ENCODE data around the gene OR4D9. TPM values are rescaled to one million over a fixed set of nuclear protein-coding genes. Genes with fewer than 3 reads are reported as not detected.
A peak's percentile ranks its signal among the peaks of the same experiment; 100 is the strongest.

The OR4D9 gene
- total RNA-seq, 1 experiment from 2014 or later = not detected

DNA sequence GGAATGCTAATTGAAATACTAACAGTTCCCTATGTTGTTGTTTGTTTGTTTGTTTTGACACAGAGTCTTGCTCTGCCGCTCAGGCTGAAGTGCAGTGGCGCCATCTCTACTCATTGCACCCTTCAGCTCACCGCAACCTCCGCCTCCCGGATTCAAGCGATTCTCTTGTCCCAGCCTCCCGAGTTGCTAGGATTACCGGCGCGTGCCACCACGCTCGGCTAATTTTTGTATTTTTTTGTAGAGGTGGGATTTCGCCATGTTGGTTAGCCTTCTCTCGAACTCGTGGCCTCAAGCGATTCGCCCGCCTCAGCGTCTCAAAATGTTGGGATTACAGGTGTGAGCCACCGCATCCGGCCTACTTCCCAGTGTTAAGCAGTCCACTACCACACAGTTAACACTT lies 42.0 kb downstream of the OR4D9 start:
- H3K27ac Mint-ChIP-seq = no peak overlapping the region; a peak in 1 of 7 replicates
- no peaks in the 10 kb centered on the region; a peak in 2 of 7 replicates for H3K36me3 Mint-ChIP-seq (ENCODE audit: insufficient read depth in 1 of 3, low read depth in 3 of 3)
- Histone ChIP-seq H2BK12ac (ENCODE audit: insufficient read length, low read depth, low read length) (no peak overlapping the region), H2BK15ac (ENCODE audit: low read depth, low read length) (no peak overlapping the region), H2BK120ac (ENCODE audit: low read depth, low read length, poor library complexity, severe bottlenecking) (no peak overlapping the region), H3K79me1 (ENCODE audit: insufficient read depth, low read depth, low read length, poor library complexity, severe bottlenecking) (no peaks in the 10 kb centered on the region), H3K79me2 (ENCODE audit: insufficient read depth, low read length) (no peaks in the 10 kb centered on the region), H3K9ac (ENCODE audit: extremely low read depth, insufficient read length, low read length) (no peak overlapping the region), H3K18ac (ENCODE audit: insufficient read length, low read depth, low read length) (no peak overlapping the region), H4K5ac (ENCODE audit: insufficient read length, low read depth, low read length) (no peak overlapping the region), H2AFZ (ENCODE audit: low read length) (no peak overlapping the region), H3K23me2 (ENCODE audit: insufficient read length, low read depth, low read length, poor library complexity, severe bottlenecking) (peaks cover 20% of the 10 kb centered on the region), H3K14ac (ENCODE audit: insufficient read depth, low read length) (no peak overlapping the region), H4K8ac (replicated peaks; ENCODE audit: insufficient read length, low read depth, low read length) (no peak overlapping the region), H3K4me2 (ENCODE audit: insufficient read depth, insufficient read length, low read length) (peak overlapping the region; percentile 92), H3K27ac (ENCODE audit: insufficient read length, low read depth, low read length) (no peak overlapping the region), H3K9me3 (ENCODE audit: control insufficient read depth, low read depth, low read length) (no peaks in the 10 kb centered on the region), H3K23ac (ENCODE audit: insufficient read length, low read depth, low read length) (no peak overlapping the region), H3K4me1 (ENCODE audit: insufficient read depth, low read length) (0 out of 2 replicates have a peak, but pooled peaks cover 4% of the 10 kb centered on the region), H2AK5ac (ENCODE audit: insufficient read length, low read length) (no peak overlapping the region), H3K4ac (ENCODE audit: low read depth, low read length) (no peak overlapping the region), H3K56ac (ENCODE audit: insufficient read length, low read depth, low read length) (no peak overlapping the region), H2BK20ac (ENCODE audit: low read depth, low read length, poor library complexity, severe bottlenecking) (no peak overlapping the region), H2BK5ac (ENCODE audit: insufficient read length, low read length) (no peak overlapping the region), H4K91ac (ENCODE audit: insufficient read length, low read depth, low read length) (no peak overlapping the region), H4K20me1 (ENCODE audit: control insufficient read depth, insufficient read depth, insufficient read length) (no peaks in the 10 kb centered on the region), H3T11ph (ENCODE audit: low read length) (no peak overlapping the region), H3K27me3 (ENCODE audit: insufficient read depth, low read length) (no peaks in the 10 kb centered on the region)
- H3K4me1 Mint-ChIP-seq = peaks cover 15 to 21% of the 10 kb centered on the region in 2 experiments
- TF ChIP-seq, protein P1, sequence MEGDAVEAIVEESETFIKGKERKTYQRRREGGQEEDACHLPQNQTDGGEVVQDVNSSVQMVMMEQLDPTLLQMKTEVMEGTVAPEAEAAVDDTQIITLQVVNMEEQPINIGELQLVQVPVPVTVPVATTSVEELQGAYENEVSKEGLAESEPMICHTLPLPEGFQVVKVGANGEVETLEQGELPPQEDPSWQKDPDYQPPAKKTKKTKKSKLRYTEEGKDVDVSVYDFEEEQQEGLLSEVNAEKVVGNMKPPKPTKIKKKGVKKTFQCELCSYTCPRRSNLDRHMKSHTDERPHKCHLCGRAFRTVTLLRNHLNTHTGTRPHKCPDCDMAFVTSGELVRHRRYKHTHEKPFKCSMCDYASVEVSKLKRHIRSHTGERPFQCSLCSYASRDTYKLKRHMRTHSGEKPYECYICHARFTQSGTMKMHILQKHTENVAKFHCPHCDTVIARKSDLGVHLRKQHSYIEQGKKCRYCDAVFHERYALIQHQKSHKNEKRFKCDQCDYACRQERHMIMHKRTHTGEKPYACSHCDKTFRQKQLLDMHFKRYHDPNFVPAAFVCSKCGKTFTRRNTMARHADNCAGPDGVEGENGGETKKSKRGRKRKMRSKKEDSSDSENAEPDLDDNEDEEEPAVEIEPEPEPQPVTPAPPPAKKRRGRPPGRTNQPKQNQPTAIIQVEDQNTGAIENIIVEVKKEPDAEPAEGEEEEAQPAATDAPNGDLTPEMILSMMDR (conservative IDR thresholded peaks at IDR 0.05) = no peak
- H3K27me3 Mint-ChIP-seq (ENCODE audit: low read depth) = peaks cover 20% of the 10 kb centered on the region
- peaks cover 2 to 8% of the 10 kb centered on the region in 2 experiments; a peak in 2 of 5 replicates for H3K9me3 Mint-ChIP-seq
- DNase-seq = peak; percentile 36
- peak overlapping the region in 1 of 2 experiments; percentile 84; a peak in 4 of 5 replicates for H3K4me3 Mint-ChIP-seq
- no CpG with 5 or more reads among the region's 21 CpGs for WGBS (ENCODE audit: extremely low coverage, insufficient read length, low lambda C conversion rate)

Data from H9 (cell line).